ENCODE data around the gene ABCG8. TPM values are rescaled to one million over a fixed set of nuclear protein-coding genes. Genes with fewer than 3 reads are reported as not detected.

The ABCG8 gene
- total and polyA plus RNA-seq, 2 donors = 0.01 TPM; not detected in 1

GRCh38 chr2:43812947-43813346 is 25.8 kb upstream of the ABCG8 start:
- Histone ChIP-seq H3K4me3 (ENCODE audit: low read depth, low read length) (no peak overlapping the region), H3K27ac (ENCODE audit: low read depth) (no peak overlapping the region), H3K36me3 (ENCODE audit: insufficient read depth) (peaks cover 3% of the 10 kb centered on the region), H3K4me1 (ENCODE audit: insufficient read depth) (no peaks in the 10 kb centered on the region)
- no peak for DNase-seq (ENCODE audit: extremely low spot score)
- WGBS = 49% methylated on average over 2 of the region's 2 CpGs

DNA sequence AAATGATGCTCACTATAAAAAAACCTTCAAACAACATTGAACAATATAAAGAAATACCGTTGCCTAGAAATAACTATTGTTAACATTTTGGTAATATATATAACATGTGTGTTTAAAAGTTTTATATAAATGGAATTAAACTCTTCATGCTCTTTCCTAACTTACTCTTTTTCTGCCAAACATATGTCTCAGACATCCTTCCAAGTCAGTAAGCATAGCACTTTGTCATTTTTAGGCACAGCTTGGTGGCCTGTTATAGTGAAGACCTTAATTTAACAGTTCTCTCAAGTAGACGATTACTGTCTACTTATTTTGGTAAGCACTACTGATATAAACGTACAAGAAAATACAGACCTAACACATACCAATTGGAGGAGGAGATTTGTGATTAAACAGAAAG is 24.1 kb upstream of the ABCG8 start:
- DNase-seq (ENCODE audit: extremely low spot score) = no peak

GRCh38 chr2:43818761-43819160 is 20.0 kb upstream of the ABCG8 start:
- no peaks in the 10 kb centered on the region for H3K36me3 ChIP-seq (ENCODE audit: insufficient read depth)
- no peak for DNase-seq (ENCODE audit: extremely low spot score)
- no peak overlapping the region for H3K4me3 ChIP-seq (ENCODE audit: low read depth, low read length)
- H3K4me1 ChIP-seq (ENCODE audit: insufficient read depth) = no peaks in the 10 kb centered on the region
- H3K27ac ChIP-seq (ENCODE audit: low read depth) = no peak overlapping the region
- 65% methylated on average over 5 of the region's 5 CpGs for WGBS

More for the DNA sequence above, 24.1 kb upstream of the ABCG8 start:
- H3K4me1 ChIP-seq (ENCODE audit: insufficient read depth) = no peaks in the 10 kb centered on the region
- WGBS = 96% methylated on average over 3 of the region's 3 CpGs
- H3K36me3 ChIP-seq (ENCODE audit: insufficient read depth) = peaks cover 3% of the 10 kb centered on the region
- no peak overlapping the region for H3K4me3 ChIP-seq (ENCODE audit: low read depth, low read length)
- H3K27ac ChIP-seq (ENCODE audit: low read depth) = no peak overlapping the region

- Histone ChIP-seq H3K36me3 (ENCODE audit: insufficient read depth) (no peaks in the 10 kb centered on the region), H3K27ac (ENCODE audit: low read depth) (no peak overlapping the region), H3K4me1 (ENCODE audit: insufficient read depth) (no peaks in the 10 kb centered on the region), H3K4me3 (ENCODE audit: low read depth, low read length) (no peak overlapping the region)
- WGBS = 73% methylated on average over 7 of the region's 7 CpGs
- DNase-seq (ENCODE audit: extremely low spot score) = no peak
Measured at GRCh38 chr2:43819491-43820163, 19.1 kb upstream of the ABCG8 start.

DNA sequence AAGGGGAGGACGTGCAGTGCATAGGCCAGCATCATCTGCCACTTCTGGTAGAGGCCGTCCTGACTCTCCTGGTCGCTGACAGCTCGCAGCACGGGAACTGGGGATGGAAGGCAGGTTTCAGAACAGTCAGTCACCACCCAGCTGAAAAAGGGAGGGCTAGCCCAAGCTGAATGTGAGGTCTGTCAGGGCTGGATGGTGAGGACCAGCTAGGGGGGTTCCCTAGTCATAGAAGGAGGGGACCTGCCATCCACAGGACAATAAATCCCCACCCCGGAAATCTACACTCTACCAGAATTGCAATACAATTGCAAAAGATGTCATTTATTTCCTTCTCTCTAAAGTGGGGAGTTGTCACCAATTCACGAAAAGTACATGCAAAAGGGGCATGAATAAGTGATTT is 15.9 kb upstream of the ABCG8 start:
- Histone ChIP-seq H3K27ac (ENCODE audit: low read depth) (no peak overlapping the region), H3K4me3 (ENCODE audit: low read depth, low read length) (no peak overlapping the region), H3K4me1 (ENCODE audit: insufficient read depth) (no peaks in the 10 kb centered on the region), H3K36me3 (ENCODE audit: insufficient read depth) (no peaks in the 10 kb centered on the region)
- no peak for DNase-seq (ENCODE audit: extremely low spot score)
- WGBS = 77% methylated on average over 7 of the region's 7 CpGs

GRCh38 chr2:43823751-43824150 is 15.0 kb upstream of the ABCG8 start:
- Histone ChIP-seq H3K36me3 (ENCODE audit: insufficient read depth) (no peaks in the 10 kb centered on the region), H3K27ac (ENCODE audit: low read depth) (no peak overlapping the region), H3K4me3 (ENCODE audit: low read depth, low read length) (no peak overlapping the region), H3K4me1 (ENCODE audit: insufficient read depth) (no peaks in the 10 kb centered on the region)
- 87% methylated on average over 11 of the region's 11 CpGs for WGBS
- DNase-seq (ENCODE audit: extremely low spot score) = no peak

DNA sequence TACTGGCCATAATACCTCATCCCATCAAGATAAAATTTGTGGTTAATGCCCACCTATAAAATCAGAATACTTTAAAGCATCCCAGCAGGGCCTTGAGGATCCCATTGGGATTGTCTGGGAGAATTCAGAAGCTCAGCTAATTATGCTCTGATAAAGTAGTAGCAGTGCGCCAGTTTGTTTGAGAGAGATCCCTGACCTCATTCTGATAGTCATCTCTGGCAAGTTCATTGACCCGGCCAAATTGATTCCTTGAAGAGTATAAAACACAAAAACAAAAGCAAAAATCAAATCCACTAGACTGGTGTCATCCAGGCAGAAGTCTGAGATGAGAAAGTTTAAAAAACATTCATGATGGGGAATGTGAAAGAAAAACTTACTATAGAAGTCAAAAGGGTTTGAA is 14.3 kb upstream of the ABCG8 start:
- no peak overlapping the region for H3K27ac ChIP-seq (ENCODE audit: low read depth)
- DNase-seq (ENCODE audit: extremely low spot score) = no peak
- 91% methylated on average over 2 of the region's 2 CpGs for WGBS
- no peak overlapping the region for H3K4me3 ChIP-seq (ENCODE audit: low read depth, low read length)
- no peaks in the 10 kb centered on the region for H3K36me3 ChIP-seq (ENCODE audit: insufficient read depth)
- H3K4me1 ChIP-seq (ENCODE audit: insufficient read depth) = no peaks in the 10 kb centered on the region

DNA sequence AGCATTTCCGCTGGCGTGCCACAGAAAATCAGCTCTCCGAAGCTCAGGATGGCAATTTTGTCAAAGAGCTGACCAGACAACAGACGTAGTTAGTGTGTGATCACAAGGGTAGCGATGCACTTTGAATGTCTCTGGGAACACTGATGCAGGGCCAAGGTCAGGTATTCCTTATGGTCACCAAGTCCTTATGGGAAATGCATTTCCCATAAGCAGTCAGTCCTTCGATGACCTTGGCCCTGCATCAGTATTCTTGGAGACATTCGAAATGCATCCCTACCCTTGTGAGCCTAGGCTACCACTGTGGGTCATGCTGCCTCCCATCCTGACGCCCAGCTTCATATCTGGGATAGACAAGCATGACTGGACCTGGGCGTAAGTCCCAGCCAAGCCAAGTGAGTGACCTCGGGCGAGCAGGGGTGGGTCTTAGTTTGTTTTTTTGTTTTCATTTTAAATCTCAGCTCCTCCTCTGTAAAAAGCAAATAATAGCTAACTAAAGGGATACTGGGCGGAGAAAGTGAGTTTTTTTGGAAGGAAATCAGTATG is 13.7 kb upstream of the ABCG8 start:
- Histone ChIP-seq H3K4me3 (ENCODE audit: low read depth, low read length) (no peak overlapping the region), H3K27ac (ENCODE audit: low read depth) (no peak overlapping the region), H3K36me3 (ENCODE audit: insufficient read depth) (no peaks in the 10 kb centered on the region), H3K4me1 (ENCODE audit: insufficient read depth) (no peaks in the 10 kb centered on the region)
- WGBS = 85% methylated on average over 12 of the region's 12 CpGs
- no peak for DNase-seq (ENCODE audit: extremely low spot score)

DNA sequence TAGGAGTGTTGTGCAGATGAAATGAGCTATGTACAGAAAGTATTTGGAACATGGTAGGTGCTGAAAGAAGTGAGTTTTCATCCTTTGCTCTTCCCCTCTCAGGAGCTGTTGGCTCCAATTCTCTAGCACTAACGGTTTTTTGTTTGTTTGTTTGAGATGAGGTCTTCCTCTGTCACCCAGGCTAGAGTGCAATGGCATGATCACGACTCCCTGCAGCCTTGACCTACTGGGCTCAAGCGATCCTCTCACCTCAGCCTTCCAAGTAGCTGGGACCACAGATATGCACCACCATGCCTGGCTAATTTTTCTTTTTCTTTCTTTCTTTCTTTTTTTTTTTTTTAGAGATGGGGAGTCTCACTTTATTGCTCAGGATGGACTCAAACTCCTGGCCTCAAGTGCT is 12.9 kb upstream of the ABCG8 start:
- DNase-seq (ENCODE audit: extremely low spot score) = no peak
- no peaks in the 10 kb centered on the region for H3K36me3 ChIP-seq (ENCODE audit: insufficient read depth)
- 72% methylated on average over 3 of the region's 3 CpGs for WGBS
- H3K27ac ChIP-seq (ENCODE audit: low read depth) = no peak overlapping the region
- no peak overlapping the region for H3K4me3 ChIP-seq (ENCODE audit: low read depth, low read length)
- no peaks in the 10 kb centered on the region for H3K4me1 ChIP-seq (ENCODE audit: insufficient read depth)

DNA sequence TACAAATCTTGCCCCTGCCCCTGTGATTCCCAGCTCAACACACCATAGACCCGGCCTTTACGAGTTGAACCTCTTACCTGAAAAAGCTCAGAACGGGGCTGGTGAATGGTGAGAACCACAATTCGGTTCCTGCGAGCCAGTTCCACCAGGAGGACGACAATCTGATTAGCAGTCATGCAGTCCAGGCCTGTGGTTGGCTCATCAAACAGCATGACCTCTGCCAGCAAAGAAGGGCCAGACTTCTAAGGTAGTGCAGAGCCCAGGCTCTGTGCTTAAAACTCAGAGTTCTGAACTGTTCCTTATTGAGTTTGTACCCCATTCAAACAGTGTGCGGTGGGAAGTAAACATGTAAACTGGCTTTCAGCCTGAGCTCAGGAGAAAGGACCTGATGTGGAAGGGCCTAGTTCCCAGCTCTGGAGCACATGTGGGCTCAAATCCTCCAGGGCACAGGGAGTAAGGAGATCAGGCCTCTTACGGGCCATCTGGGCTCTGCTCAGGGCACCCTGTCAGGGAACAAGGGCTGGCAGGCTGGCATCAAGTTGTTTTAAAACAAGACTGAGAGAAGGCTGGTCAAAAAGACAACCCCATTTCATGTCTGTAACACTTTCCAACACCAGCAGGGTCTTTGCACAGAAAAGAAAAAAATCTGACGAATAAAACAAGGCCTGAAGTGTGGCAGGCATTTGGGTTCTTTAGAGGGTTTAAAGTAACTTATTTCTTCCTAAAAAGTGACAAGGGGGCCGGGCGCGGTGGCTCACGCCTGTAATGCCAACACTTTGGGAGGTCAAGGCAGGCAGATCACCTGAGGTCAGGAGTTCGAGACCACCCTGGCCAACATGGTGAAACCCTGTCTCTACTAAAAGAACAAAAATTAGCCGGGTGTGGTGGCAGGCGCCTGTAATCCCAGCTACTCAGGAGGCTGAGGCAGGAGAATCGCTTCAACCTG is 12.2 kb upstream of the ABCG8 start:
- DNase-seq (ENCODE audit: extremely low spot score) = no peak
- H3K27ac ChIP-seq (ENCODE audit: low read depth) = no peak overlapping the region
- 93% methylated on average over 17 of the region's 17 CpGs for WGBS
- H3K4me1 ChIP-seq (ENCODE audit: insufficient read depth) = no peaks in the 10 kb centered on the region
- H3K36me3 ChIP-seq (ENCODE audit: insufficient read depth) = no peaks in the 10 kb centered on the region
- H3K4me3 ChIP-seq (ENCODE audit: low read depth, low read length) = no peak overlapping the region

- Histone ChIP-seq H3K4me1 (ENCODE audit: insufficient read depth) (no peaks in the 10 kb centered on the region), H3K27ac (ENCODE audit: low read depth) (no peak overlapping the region), H3K36me3 (ENCODE audit: insufficient read depth) (no peaks in the 10 kb centered on the region), H3K4me3 (ENCODE audit: low read depth, low read length) (no peak overlapping the region)
- DNase-seq (ENCODE audit: extremely low spot score) = no peak
- 6% methylated on average over 54 of the region's 54 CpGs for WGBS
Measured at GRCh38 chr2:43831543-43832294, 7.1 kb upstream of the ABCG8 start.

DNA sequence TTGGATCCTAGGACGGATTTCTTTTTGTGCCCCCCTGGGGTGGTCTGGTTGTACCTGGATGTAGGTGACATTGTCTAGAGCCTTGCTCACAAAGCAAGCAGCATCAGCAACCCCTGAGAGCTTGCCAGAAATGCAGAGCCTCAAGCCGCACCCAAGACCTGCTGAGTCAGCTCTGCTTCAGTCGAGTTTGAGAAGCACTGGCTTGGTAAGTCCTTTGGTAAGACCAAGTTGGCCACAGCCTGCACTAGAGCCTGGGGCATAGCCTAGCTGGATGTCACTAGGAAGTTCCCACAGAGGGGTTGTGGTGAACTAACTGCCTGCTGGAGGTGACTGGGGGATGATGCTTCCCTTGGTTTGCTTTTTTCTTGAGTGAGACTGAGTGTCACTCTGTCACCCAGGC is 6.3 kb upstream of the ABCG8 start:
- no peak for DNase-seq (ENCODE audit: extremely low spot score)
- H3K27ac ChIP-seq (ENCODE audit: low read depth) = no peak overlapping the region
- 48% methylated on average over 3 of the region's 3 CpGs for WGBS

GRCh38 chr2:43837033-43837432 is 1.7 kb upstream of the ABCG8 start:
- WGBS = 67% methylated on average over 4 of the region's 4 CpGs
- Histone ChIP-seq H3K36me3 (ENCODE audit: insufficient read depth) (no peaks in the 10 kb centered on the region), H3K27ac (ENCODE audit: low read depth) (no peak overlapping the region), H3K4me3 (ENCODE audit: low read depth, low read length) (no peak overlapping the region), H3K4me1 (ENCODE audit: insufficient read depth) (no peaks in the 10 kb centered on the region)
- DNase-seq (ENCODE audit: extremely low spot score) = no peak

More for the DNA sequence above, 6.3 kb upstream of the ABCG8 start:
- no peak overlapping the region for H3K4me3 ChIP-seq (ENCODE audit: low read depth, low read length)
- H3K4me1 ChIP-seq (ENCODE audit: insufficient read depth) = no peaks in the 10 kb centered on the region
- H3K36me3 ChIP-seq (ENCODE audit: insufficient read depth) = no peaks in the 10 kb centered on the region

Measured in urinary bladder (tissue), 4 donors.